ENCODE measurements around the gene CADM2. TPM values are rescaled to one million over a fixed set of nuclear protein-coding genes. Genes with fewer than 3 reads are reported as not detected.

Gene CADM2
- total RNA-seq, 1 donor from 2014 or later, result 4.4 TPM

DNA sequence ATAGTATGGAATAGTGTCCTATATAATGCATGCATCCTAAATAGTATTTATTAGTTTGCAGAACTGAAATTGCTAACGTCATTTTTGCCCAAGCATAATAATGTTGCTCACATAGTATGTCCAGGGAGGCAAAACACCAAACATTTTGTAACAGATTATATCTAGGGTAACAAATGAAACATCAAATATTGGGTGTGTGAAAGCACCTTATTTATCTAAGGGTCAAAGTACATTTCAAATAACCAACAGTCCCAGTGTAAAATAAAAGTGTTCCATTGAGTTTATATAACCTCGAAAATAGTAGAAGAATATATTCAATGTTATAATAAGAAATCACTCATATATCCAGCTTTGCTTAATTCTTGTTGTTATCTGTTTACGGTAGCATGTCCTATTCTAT lies 363.1 kb downstream of the CADM2 start:
- no peak overlapping the region for H3K27ac Mint-ChIP-seq
- H3K27me3 Mint-ChIP-seq, result no peaks in the 10 kb centered on the region
- H3K36me3 Mint-ChIP-seq (ENCODE audit: insufficient read depth), result no peaks in the 10 kb centered on the region
- DNase-seq (ENCODE audit: low spot score, unreplicated experiment), result no peak
- TF ChIP-seq, protein P1, sequence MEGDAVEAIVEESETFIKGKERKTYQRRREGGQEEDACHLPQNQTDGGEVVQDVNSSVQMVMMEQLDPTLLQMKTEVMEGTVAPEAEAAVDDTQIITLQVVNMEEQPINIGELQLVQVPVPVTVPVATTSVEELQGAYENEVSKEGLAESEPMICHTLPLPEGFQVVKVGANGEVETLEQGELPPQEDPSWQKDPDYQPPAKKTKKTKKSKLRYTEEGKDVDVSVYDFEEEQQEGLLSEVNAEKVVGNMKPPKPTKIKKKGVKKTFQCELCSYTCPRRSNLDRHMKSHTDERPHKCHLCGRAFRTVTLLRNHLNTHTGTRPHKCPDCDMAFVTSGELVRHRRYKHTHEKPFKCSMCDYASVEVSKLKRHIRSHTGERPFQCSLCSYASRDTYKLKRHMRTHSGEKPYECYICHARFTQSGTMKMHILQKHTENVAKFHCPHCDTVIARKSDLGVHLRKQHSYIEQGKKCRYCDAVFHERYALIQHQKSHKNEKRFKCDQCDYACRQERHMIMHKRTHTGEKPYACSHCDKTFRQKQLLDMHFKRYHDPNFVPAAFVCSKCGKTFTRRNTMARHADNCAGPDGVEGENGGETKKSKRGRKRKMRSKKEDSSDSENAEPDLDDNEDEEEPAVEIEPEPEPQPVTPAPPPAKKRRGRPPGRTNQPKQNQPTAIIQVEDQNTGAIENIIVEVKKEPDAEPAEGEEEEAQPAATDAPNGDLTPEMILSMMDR (IDR thresholded peaks at IDR 0.05; ENCODE audit: unreplicated experiment), result no peak
- H3K4me3 Mint-ChIP-seq (ENCODE audit: low read depth), result no peak overlapping the region
- peaks cover 3% of the 10 kb centered on the region for H3K9me3 Mint-ChIP-seq (ENCODE audit: low read depth)
- H3K4me1 Mint-ChIP-seq (ENCODE audit: low read depth), result peaks cover 2% of the 10 kb centered on the region

DNA sequence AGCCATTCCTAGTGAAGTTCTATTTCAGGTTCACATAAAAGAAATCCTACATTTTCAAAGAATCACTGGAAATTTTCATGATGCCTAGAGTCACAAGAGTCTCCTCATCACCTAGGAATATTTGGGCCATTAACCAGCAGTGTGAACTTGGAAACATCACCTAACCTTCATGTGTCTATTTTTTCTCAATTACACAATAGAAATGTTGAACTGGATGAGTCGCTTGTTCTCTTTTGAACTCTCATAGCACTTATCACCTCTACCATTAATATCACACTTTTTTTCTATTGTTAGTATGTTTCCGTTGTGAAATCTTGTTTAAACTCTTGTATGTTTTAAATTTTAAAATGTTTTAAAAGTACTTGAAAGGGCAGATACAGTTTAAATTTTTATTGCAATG lies 371.3 kb downstream of the CADM2 start:
- Mint-ChIP-seq H3K4me1 (ENCODE audit: low read depth) (no peaks in the 10 kb centered on the region), H3K27me3 (no peaks in the 10 kb centered on the region), H3K27ac (no peak overlapping the region), H3K9me3 (ENCODE audit: low read depth) (no peaks in the 10 kb centered on the region), H3K4me3 (ENCODE audit: low read depth) (no peak overlapping the region), H3K36me3 (ENCODE audit: insufficient read depth) (no peaks in the 10 kb centered on the region)
- no peak for DNase-seq (ENCODE audit: low spot score, unreplicated experiment)
- TF ChIP-seq, protein P1 (IDR thresholded peaks at IDR 0.05; ENCODE audit: unreplicated experiment), result no peak

DNA sequence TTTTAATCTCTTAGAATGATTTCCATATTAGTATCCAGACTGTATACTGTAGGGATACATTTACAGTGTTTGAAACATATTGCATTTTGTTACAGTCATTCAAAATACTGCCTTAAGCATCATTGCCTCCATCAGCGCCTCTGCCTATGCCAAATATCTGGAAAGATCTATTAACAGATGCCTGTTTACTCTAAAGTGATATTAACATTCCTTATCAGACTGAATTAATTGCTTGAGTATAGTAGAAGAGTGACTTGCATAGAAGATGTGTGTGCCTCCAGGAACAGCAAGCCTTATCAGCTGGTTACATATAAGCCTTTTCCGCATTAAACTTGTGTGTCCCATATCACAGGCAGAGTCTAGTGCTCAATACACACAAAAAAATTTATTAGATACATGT lies 379.1 kb downstream of the CADM2 start:
- no peak for DNase-seq (ENCODE audit: low spot score, unreplicated experiment)
- TF ChIP-seq, protein P1 (IDR thresholded peaks at IDR 0.05; ENCODE audit: unreplicated experiment), result no peak
- H3K9me3 Mint-ChIP-seq (ENCODE audit: low read depth), result no peaks in the 10 kb centered on the region
- H3K27me3 Mint-ChIP-seq, result no peaks in the 10 kb centered on the region
- H3K4me1 Mint-ChIP-seq (ENCODE audit: low read depth), result no peaks in the 10 kb centered on the region
- no peak overlapping the region for H3K27ac Mint-ChIP-seq
- H3K4me3 Mint-ChIP-seq (ENCODE audit: low read depth), result no peak overlapping the region
- no peaks in the 10 kb centered on the region for H3K36me3 Mint-ChIP-seq (ENCODE audit: insufficient read depth)

DNA sequence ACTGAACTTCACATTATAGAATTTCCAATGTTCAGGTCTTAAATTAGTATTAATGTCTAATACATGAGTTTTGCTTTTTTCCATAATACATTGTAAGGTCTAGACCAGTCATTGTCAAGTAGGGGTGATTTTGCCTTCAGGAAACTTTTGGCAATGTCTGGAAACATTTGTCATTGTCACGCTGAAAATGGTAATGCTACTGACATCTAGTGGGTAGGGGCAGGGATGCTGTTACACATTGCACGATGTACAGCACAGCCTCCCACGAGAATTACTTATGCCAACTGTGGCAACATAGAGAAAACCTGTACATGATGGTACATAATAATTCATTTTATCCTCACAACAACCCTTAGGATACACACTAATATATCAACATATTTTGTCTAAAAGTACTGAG lies 384.1 kb downstream of the CADM2 start:
- Mint-ChIP-seq H3K4me1 (ENCODE audit: low read depth) (no peaks in the 10 kb centered on the region), H3K27ac (no peak overlapping the region), H3K36me3 (ENCODE audit: insufficient read depth) (no peaks in the 10 kb centered on the region), H3K9me3 (ENCODE audit: low read depth) (peaks cover under 1% of the 10 kb centered on the region), H3K27me3 (no peaks in the 10 kb centered on the region), H3K4me3 (ENCODE audit: low read depth) (no peak overlapping the region)
- no peak for DNase-seq (ENCODE audit: low spot score, unreplicated experiment)
- TF ChIP-seq, protein P1 (IDR thresholded peaks at IDR 0.05; ENCODE audit: unreplicated experiment), result peak; percentile 51

DNA sequence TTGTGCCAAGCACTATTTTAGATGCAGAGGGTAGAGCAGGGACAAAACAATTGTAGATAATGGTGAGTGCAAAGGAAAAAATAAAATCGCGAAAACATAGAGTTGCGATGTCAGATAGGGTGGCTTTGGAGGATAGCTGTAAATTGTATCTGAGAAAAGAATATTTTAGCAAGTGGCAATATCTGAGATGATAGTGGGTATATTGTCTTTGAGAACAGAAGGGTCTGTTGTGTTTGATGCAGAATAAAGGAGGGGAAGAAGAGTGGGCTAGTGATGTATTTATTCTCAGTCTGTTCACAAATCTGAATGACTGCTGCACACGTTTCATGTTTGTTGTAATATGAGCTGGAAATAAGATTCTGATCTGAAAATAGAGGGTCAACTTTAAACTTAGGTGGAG lies 396.8 kb downstream of the CADM2 start:
- Mint-ChIP-seq H3K9me3 (ENCODE audit: low read depth) (no peaks in the 10 kb centered on the region), H3K4me3 (ENCODE audit: low read depth) (no peak overlapping the region), H3K27me3 (no peaks in the 10 kb centered on the region), H3K4me1 (ENCODE audit: low read depth) (no peaks in the 10 kb centered on the region), H3K27ac (no peak overlapping the region), H3K36me3 (ENCODE audit: insufficient read depth) (no peaks in the 10 kb centered on the region)
- TF ChIP-seq, protein P1 (IDR thresholded peaks at IDR 0.05; ENCODE audit: unreplicated experiment), result no peak
- DNase-seq (ENCODE audit: low spot score, unreplicated experiment), result no peak
